AG04449 (cell line): ENCODE data around the gene SDK1.

ENCODE experiments used
- CTCF ChIA-PET: fragments of 350-600 bp; formaldehyde crosslinking; extraction: SDS; loops from one replicate; lab custom pipeline; 2021; ENCODE audit warnings: antibody characterized with exemption; lab: Yijun Ruan, JAX
- POLR2A ChIA-PET: fragments of 400-600, 350-600 bp; formaldehyde crosslinking; extraction: SDS; loops from one replicate; lab custom pipeline; 2020; ENCODE audit warnings: antibody characterized with exemption, inconsistent platforms; lab: Yijun Ruan, JAX
- DNase-seq: peaks from one replicate; pipeline ENCODE4 v3.0.0-alpha.2; 2010; ENCODE audit warnings: low read depth, low spot score
- H3K4me3 ChIP-seq: 2 replicates; pipeline ENCODE4 v1.5.1; 2011; ENCODE audit warnings: low read depth, mild to moderate bottlenecking, control low read depth, low read length
- TF ChIP-seq, protein P1 (sequence below): IDR thresholded peaks from one replicate; pipeline ENCODE4 v1.5.1; 2011; ENCODE audit warnings: mild to moderate bottlenecking, moderate library complexity, low read length, control low read depth, inconsistent platforms; ENCODE audit not compliant: insufficient read depth; ENCODE audit errors: missing control alignments

The SDK1 gene

DNA sequence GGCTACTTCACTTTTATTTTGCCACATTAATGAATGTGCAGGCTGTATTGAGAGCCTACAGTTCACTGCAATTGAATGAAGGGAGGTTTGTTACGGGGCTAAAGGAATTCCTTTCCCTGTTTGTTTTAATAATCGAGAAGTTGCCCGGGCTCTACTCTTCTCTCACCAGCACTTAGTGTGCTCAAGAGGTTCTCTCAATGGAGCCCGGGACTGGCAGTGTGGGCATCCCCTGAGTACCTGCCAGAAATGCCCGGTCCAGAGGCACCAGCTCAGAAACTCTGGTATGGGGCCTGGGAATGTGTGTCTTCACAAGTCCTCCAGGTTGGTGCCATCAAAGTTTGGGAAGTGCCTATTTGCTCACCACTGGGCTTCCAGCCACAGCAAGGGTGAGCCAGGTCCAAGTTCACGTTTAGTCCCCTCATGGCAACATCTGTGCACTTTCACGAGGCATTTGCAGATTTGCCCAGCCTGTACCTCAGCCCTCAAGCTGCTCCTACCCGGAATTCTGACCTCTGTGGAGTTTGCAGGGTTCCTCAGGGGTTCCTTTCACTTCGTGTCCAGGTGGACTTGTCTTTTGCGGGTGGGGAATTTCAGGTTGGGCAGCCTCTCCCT is 622.4 kb downstream of the SDK1 start:
- ChIA-PET CTCF (no interaction called here), POLR2A (no interaction called here)
- H3K4me3 ChIP-seq, result no peak overlapping the region
- TF ChIP-seq, protein P1, sequence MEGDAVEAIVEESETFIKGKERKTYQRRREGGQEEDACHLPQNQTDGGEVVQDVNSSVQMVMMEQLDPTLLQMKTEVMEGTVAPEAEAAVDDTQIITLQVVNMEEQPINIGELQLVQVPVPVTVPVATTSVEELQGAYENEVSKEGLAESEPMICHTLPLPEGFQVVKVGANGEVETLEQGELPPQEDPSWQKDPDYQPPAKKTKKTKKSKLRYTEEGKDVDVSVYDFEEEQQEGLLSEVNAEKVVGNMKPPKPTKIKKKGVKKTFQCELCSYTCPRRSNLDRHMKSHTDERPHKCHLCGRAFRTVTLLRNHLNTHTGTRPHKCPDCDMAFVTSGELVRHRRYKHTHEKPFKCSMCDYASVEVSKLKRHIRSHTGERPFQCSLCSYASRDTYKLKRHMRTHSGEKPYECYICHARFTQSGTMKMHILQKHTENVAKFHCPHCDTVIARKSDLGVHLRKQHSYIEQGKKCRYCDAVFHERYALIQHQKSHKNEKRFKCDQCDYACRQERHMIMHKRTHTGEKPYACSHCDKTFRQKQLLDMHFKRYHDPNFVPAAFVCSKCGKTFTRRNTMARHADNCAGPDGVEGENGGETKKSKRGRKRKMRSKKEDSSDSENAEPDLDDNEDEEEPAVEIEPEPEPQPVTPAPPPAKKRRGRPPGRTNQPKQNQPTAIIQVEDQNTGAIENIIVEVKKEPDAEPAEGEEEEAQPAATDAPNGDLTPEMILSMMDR, result no peak
- no peak for DNase-seq

DNA sequence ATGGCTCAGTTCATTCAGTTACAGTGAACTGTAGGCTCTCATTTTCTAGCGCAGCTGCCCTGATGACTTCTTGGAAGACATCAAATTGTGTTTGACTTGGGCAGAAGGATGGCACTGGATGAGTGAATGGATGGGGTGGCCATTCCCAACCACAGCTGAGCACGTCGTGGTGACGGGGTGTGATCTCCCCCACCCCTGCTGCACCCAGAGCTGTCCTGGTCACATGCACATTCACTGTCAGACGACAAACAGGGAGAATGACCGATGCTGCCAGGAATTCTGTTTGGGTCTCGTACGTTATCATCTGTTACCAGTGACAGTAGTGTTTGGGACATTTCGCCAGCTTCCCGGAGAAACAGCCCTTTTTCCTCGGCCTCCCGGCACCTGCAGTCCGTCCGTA is 623.2 kb downstream of the SDK1 start:
- TF ChIP-seq, protein P1, result no peak
- CTCF ChIA-PET, result no interaction called here
- POLR2A ChIA-PET, result no interaction called here

GRCh38 chr7:3927446-3928110 is 626.5 kb downstream of the SDK1 start:
- ChIA-PET POLR2A (no interaction called here), CTCF (no interaction called here)
- no peak overlapping the region for H3K4me3 ChIP-seq
- TF ChIP-seq, protein P1, result no peak
- DNase-seq, result no peak

More for the DNA sequence above, 623.2 kb downstream of the SDK1 start:
- no peak for DNase-seq
- H3K4me3 ChIP-seq, result no peak overlapping the region

DNA sequence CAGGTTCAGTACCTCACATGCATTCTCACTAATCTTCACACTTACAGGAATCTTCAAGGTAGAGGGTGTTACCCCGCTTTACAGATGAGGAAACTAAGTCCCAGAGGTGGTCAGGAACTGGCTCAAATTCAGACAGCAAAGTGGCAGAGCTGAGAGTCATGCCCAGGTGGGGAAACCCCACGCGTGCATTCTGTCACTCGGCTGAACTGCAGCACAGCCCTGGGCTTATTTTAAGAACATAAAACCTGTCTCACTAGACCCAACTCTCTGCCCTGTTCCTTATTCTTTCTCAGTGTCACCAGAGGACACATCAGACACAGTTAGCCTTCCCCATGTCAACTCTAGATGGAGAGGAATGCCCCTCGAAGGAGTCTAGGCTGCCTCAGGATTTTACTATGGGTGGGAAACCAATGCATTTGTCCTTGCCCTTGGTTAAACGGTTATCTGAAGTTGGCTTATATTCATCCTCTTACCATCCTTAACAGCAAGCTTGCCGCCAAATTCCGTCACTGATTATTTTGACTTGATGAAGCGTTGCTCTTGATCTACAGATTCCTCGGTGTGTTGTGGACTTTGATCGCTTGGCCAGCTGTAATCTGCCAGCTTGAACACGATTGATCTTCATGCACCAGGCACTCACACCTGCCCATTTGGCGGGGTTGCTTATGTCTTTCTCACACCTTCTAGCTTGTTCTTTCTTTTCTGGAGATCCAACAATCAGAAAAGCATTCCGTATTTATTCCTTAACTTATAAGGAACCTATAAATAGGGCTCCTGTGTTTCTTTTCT is 627.9 kb downstream of the SDK1 start:
- ChIA-PET POLR2A (no interaction called here), CTCF (no interaction called here)
- TF ChIP-seq, protein P1, result no peak
- no peak overlapping the region for H3K4me3 ChIP-seq
- DNase-seq, result no peak

DNA sequence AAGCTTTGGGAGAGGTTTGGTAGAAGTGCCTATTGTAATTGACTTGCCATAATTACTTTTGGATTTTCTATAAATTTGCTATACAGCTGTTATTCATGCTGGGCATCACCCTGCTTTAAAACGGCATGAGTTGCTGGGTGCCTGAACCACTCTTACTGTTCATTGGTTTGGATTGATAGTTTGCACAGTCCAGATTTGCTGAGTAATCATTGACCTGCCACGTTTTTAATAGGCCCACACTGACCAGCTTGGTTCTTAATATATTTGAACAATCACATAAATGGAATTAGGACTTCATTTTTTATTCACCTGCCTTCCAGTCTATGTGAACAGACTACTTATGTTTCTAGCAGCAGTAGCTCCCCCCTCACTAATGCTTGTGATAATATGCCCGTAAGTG is 630.8 kb downstream of the SDK1 start:
- ChIA-PET CTCF (no interaction called here), POLR2A (no interaction called here)

DNA sequence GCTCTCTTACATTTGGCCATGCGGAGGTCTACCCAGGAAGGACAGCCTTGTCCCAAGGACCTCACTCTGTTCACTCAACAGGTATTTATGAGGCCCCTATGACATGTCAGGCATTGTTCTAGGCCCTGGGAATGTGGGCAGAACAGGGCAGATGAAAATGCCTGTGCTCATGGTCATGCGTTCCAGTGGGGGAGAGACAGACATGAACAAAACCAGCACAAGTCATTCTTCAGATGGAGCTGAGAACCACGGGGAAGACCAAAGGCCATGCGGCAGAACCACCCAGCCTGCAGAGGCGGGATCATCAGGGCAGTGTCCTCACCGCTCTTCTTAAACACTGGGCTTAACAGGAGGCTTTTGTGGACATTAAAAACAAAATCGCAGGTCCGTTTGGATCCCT is 636.1 kb downstream of the SDK1 start:
- no peak for DNase-seq
- ChIA-PET POLR2A (no interaction called here), CTCF (no interaction called here)
- TF ChIP-seq, protein P1, result no peak
- H3K4me3 ChIP-seq, result no peak overlapping the region

More for the DNA sequence above, 630.8 kb downstream of the SDK1 start:
- H3K4me3 ChIP-seq, result no peak overlapping the region
- TF ChIP-seq, protein P1, result no peak
- no peak for DNase-seq
